Measurements from ENCODE around the gene PDE10A. TPM values are rescaled to one million over a fixed set of nuclear protein-coding genes. Genes with fewer than 3 reads are reported as not detected.

The PDE10A gene
- total RNA-seq, 2 donors from 2014 or later, result not detected

DNA sequence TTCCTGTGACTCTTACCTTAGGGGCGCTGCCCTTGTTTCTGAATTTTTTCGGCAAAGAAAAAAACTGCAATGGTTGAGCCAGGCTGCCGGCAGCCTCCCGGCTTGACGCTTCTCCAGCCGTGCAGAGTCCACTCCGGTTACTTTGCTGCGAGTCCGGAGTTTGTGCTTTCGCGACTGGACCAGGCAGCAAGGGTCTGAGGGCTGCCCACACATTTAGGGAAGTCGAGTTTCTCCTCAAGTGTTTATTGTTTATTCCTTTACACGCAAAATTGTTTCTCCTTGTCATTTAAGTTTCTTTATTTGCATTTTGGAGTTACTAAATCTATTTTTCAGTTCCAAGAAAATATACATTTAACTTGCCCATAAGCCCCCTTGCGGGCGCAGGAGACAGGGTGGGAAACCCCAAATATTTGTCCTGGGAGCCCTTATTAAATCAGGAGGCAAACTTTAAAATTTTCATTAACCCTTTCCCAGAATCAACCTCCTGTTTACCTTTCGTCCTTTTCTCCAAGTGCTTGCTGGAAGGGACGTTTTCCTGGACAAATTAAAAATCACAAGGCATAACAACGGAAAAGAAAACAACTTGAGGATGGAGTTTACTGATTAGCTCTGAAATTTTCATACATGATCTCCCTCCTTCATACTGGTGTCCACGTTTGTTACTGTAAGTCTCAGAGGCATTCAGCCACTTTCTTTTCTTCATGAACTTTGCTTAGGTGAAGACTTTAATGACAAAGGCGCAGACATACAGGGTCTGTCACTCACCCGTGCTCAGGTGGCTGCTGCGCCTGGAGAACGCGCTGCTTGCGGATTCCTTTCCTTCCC, 1.7 kb upstream of the PDE10A start:
- ATAC-seq (replicated peaks), result no peak
- Mint-ChIP-seq H3K27ac (no peak overlapping the region), H3K4me1 (no peaks in the 10 kb centered on the region)

DNA sequence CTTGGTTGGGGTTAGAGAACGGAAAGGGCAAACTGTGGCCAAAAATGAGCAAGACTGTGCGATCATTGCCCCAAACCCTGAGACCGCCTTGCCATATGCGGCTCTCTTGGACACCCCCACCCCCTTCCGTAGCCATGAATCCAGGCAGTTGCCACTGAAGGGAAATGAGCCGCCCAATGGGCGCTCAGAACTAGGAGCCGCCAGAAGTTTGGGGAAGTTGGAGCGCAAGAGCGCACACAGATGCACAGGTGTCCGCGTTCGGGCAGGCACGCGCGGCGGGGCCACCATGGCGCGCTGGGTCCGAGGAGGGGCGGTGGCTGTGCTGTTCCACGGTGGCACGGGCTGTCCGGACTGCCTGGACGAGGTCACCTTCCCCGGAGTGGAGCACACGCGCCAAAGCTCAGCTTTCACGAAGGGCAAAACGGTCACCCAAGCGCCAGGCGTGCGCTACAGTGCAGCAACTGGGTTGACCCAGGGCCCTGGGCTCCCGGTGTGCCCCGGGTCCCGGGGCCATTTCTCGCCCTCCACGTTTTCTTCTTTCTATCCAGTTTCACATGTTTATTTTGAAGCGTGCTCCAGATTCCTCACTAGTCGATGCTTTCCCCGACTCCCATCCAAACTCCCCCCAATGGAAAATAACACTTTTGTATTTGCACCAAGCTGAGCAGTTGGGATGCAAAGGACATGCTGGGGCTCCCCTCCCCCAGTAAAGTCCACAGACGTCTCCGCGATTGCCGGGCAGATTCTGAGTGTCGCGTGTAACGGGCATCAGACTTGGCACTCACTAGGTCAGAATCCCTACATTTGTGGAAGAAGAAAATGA, 906 bp upstream of the PDE10A start:
- Mint-ChIP-seq H3K27ac (no peak overlapping the region), H3K9me3 (no peaks in the 10 kb centered on the region), H3K4me1 (no peaks in the 10 kb centered on the region), H3K27me3 (peaks cover 38% of the 10 kb centered on the region), H3K36me3 (ENCODE audit: low read depth) (no peaks in the 10 kb centered on the region), H3K4me3 (peak overlapping the region; percentile 34)
- no peak for ATAC-seq (replicated peaks)

More for the DNA sequence above, 1.7 kb upstream of the PDE10A start:
- Mint-ChIP-seq H3K27me3 (peaks cover 33% of the 10 kb centered on the region), H3K4me3 (peak overlapping the region; percentile 34), H3K9me3 (no peaks in the 10 kb centered on the region), H3K36me3 (ENCODE audit: low read depth) (no peaks in the 10 kb centered on the region)

DNA sequence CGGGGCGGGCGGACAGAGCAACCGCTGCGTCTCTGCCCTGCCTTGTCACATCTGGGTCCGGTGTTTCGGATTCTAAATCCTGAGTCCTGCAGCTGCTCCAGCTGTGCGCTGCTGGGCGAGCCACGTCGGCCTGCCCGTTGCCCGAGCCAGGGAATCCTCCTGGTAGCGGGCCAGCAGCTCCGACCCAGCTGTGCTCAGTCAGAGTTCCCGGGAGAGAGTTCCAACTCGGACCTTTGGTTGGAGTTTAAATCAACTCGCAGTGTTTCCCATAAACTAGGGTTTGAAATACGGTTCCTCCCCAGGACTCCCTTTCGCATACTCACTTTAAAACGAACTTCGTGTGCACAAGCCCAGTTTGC, 315 bp upstream of the PDE10A start:
- Mint-ChIP-seq H3K27ac (no peak overlapping the region), H3K4me3 (peak overlapping the region; percentile 32), H3K9me3 (no peaks in the 10 kb centered on the region), H3K4me1 (no peaks in the 10 kb centered on the region), H3K36me3 (ENCODE audit: low read depth) (no peaks in the 10 kb centered on the region), H3K27me3 (peaks cover 40% of the 10 kb centered on the region)
- ATAC-seq (replicated peaks), result no peak

DNA sequence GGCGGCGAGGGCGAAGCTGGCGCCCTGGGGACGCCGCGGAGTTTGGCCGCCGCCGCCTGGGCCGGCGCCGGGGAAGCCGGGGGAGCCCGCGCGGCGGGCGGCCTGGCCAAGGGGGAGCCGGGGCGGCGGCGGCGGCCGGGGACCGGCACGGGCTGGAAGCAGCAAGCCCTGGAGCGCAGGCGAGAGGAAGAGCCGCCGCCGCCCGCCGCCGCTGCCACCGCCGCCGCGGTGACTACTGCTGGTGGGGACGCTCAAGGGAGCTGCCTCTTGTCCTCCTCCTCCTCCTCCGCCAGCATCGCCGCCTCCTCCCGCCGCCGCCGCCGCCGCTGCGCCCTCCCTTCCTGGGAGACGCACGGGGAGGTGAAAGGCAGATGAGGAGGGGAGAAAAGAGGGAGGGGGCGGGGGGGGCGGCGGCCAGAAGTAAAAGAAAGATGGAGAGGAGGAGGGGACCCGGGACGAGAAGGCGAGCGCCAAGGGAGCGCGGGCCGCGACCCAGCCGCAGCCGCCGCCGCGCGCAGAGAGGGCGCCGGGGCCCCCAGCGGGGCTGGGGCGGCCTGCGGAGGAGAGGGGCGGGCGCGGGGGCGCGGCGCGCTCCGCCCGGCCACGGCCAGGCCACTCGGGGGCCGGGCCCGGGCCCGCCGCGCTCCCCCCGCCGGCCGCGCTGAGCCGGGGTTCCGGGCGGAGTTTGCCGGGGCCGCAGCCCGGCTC, 846 bp downstream of the PDE10A start:
- H3K27me3 Mint-ChIP-seq, result peaks cover 46% of the 10 kb centered on the region
- H3K4me1 Mint-ChIP-seq, result no peaks in the 10 kb centered on the region
- H3K36me3 Mint-ChIP-seq (ENCODE audit: low read depth), result no peaks in the 10 kb centered on the region
- H3K27ac Mint-ChIP-seq, result no peak overlapping the region
- H3K4me3 Mint-ChIP-seq, result no peak overlapping the region
- H3K9me3 Mint-ChIP-seq, result no peaks in the 10 kb centered on the region
- no peak for ATAC-seq (replicated peaks)

DNA sequence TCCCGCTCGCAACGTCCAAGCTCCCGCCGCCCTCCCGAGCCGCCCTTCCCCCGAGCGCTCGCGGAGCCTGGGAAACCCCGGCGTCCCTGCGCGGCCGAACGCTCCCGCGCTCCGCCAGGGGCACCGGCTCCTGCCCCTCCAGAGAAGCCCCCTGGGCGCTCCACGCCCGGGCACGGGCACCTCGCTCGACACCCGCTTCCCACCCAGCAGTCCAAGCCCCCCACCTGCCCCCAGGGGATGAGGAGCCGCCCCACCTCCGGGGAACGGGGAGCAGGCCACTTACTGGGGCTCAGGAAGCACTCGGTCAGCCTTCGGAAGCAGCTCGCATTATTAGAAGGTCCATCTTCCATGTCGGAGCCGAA, 1.4 kb downstream of the PDE10A start:
- Mint-ChIP-seq H3K4me3 (no peak overlapping the region), H3K9me3 (no peaks in the 10 kb centered on the region), H3K4me1 (no peaks in the 10 kb centered on the region), H3K36me3 (ENCODE audit: low read depth) (no peaks in the 10 kb centered on the region), H3K27ac (no peak overlapping the region), H3K27me3 (peaks cover 44% of the 10 kb centered on the region)
- ATAC-seq (replicated peaks), result no peak

DNA sequence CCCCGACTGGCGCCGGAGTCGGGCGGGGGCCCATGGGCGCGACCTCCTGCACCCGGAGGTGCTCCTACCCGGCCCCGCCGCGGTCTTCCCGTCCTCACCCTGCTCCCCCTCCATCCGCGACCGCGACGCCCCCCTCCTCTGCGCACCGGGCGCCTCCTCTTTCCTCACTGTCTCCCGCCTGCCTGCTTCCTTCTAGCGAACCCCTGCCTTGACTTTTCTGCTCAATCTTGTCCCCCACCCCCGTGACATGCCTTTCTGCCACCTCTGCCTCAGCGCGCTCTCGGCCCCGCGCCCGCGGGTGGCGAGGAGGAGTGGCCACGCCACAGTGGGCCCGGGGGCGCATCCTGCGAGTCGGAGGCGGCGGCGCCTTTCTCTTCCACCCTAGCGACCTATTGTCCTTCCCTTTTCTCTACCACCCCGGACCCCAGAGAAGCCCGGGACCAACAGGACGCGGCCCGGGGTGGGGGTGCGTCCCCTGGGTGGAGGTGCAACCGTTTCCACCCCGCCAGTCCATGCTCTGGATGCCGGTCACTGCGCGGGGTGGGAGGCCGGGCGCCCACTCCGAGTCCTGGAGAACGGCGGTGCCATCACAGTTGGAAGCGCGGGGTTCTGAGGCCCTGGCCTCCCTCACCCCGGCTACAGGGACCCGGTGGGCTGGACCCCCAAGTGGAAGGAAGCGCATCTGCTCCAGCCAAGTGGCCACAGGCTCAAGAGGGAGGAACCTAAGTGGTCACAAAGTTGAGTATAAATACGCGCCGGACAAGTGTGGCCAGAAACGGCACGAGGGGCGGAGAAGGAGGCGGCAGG, 2.0 kb downstream of the PDE10A start:
- Mint-ChIP-seq H3K36me3 (ENCODE audit: low read depth) (no peaks in the 10 kb centered on the region), H3K4me1 (no peaks in the 10 kb centered on the region), H3K27me3 (peaks cover 41% of the 10 kb centered on the region), H3K9me3 (no peaks in the 10 kb centered on the region), H3K27ac (no peak overlapping the region), H3K4me3 (no peak overlapping the region)
- ATAC-seq (replicated peaks), result no peak

DNA sequence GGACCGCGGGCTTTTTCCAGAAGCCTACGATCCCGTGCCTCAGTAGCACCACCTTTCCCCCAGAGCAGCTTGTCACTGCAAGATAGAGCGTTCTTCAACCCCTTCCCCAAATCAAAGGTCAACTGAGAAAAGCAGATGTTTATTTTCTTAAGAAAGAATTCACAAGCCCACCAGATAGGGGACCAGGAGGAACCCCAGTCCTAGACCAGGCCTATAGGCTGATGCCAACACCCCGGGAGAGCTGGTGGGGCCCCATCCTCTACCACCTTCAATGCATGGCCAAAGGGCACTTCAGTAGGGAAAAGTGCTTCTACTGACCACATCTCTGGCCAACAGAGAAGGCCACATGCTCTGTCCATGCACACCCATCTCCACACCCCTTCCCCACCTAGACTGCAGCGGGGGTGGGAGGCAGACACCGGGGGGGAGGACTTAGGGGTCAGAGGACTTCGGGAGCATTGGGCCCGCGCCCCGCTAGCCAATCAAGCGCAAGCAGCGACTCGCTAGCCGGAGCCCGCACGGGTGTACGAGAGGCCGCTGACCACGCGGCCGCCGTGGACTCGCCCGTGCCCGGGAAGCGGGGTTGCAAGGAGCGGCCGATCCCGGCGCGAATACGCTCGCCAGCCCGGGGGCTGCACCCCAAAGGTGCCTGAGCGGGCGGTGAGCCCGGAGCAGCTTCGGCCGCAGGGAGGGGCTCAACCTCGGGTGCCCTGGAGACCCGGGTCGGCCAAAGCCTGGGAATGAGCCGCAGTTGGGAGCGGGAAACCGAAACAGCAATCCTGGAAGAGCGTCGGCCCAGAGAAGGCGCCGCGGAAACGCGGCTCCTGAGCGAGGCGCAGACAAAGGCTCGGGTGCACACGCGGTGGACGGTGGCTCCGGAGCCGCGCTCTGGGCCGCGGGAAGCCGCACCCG, 2.8 kb downstream of the PDE10A start:
- Mint-ChIP-seq H3K27me3 (peaks cover 38% of the 10 kb centered on the region), H3K27ac (no peak overlapping the region), H3K4me3 (peak overlapping the region; percentile 2), H3K9me3 (no peaks in the 10 kb centered on the region), H3K4me1 (no peaks in the 10 kb centered on the region), H3K36me3 (ENCODE audit: low read depth) (no peaks in the 10 kb centered on the region)
- ATAC-seq (replicated peaks), result no peak

DNA sequence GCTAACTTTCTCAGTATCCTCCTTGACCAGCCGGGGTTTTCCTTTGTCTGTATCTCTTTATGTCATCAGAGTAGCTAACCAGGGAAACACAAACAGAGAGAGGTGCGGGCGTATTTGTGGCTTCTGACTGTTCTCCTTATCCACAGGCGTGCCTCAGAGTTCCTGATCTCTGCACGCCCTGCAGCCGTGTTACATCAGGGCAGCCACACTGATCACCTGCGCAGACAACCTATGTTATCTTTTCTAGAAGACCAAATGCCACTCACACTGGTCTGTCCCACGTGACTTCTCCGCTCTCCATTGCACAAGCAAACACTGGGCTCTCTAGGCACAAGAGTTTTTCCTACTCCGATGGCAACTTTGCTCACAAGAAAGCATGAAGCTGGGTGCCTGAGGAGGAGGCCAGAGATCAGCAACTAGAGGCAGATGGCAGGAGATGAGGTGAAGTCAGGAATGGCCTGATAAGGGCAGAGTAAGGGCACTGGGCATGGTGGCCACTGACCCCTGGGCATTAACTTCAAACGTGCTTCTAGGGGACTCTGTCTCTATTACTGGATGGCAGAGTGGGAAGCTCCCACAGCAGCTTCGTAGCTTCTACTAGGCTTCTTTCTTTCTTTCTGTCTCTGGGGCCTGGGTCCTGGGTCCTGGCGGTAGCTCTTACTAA, 4.5 kb downstream of the PDE10A start:
- Mint-ChIP-seq H3K27ac (no peak overlapping the region), H3K4me1 (no peaks in the 10 kb centered on the region), H3K36me3 (ENCODE audit: low read depth) (no peaks in the 10 kb centered on the region), H3K9me3 (no peaks in the 10 kb centered on the region), H3K4me3 (no peak overlapping the region), H3K27me3 (peaks cover 22% of the 10 kb centered on the region)
- no peak for ATAC-seq (replicated peaks)

DNA sequence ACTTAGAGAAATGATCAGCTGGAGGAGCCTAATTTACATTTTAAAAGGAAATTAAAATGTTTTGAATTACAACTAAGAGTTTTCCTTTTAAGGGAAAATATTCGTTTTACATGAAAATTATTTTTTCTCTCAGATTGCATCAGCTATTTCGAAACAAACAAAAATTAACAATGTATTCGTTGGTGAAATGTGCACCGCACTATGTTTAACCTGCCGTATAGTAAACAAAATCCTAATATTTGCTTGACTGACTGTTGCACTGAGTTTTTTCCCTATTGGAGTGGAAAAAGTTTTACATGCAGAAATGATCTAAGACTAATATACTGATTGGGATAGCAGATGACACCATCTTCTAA, 5.7 kb downstream of the PDE10A start:
- Mint-ChIP-seq H3K27me3 (peaks cover 20% of the 10 kb centered on the region), H3K36me3 (ENCODE audit: low read depth) (no peaks in the 10 kb centered on the region)

DNA sequence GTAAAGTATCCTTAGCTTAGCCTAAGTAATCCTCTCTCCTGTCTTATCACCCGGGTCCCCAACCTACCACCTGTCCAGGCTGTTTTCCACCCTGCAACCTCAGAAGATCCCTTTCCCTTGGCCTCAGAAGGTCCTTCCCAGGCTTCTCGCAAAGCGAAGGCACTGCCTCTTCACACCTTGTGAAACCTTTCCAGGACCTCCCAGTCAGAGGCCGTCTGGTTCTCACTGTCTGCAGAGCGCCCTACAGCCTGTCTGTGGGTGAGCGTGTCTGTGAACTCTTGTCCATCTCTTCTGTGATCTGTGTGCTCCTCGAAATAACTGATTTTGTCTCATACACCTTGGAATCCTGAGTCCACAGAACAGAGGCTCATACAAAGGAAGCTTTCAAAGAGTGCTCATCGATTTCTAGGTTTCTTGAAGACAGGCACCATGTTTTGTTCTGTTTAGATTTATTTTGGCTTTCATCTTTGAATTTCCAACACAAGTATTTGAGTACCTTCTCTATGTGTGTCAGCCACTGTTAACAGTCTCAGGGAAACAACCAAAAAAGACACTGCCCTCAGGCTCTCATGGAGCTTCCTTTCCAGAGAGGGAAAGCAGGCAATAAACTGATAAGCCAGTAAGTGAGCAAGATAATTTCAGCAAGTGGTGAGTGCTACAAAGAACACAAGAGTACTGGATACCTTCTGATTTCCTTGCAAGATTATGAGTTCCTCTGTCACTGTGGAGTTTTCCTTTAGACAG, 6.3 kb downstream of the PDE10A start:
- Mint-ChIP-seq H3K4me3 (no peak overlapping the region), H3K27me3 (peaks cover 20% of the 10 kb centered on the region), H3K4me1 (no peaks in the 10 kb centered on the region)

More for the DNA sequence above, 5.7 kb downstream of the PDE10A start:
- no peaks in the 10 kb centered on the region for H3K4me1 Mint-ChIP-seq
- H3K27ac Mint-ChIP-seq, result no peak overlapping the region
- no peak overlapping the region for H3K4me3 Mint-ChIP-seq
- H3K9me3 Mint-ChIP-seq, result no peaks in the 10 kb centered on the region
- ATAC-seq (replicated peaks), result no peak

DNA sequence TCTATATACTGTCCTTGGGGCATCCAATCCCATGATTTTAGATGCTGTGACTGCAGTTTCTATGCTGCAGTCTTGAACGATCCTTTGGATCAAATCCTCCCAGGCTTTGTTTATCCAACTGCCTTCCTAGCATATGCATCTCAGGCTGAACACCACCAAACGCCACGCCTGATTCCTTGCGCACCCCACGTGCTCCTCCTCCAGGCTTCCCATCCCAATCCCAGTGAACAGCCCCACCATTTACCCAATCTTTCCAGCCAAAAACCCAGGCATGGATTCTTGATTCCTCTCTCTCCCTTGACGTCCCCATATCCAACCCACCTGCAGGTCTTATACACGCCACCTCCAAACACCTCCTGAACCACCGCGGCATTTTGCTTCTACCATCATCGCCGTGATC, 7.8 kb downstream of the PDE10A start:
- Mint-ChIP-seq H3K4me3 (no peak overlapping the region), H3K4me1 (no peaks in the 10 kb centered on the region), H3K27ac (no peak overlapping the region), H3K36me3 (ENCODE audit: low read depth) (no peaks in the 10 kb centered on the region), H3K9me3 (no peaks in the 10 kb centered on the region), H3K27me3 (peaks cover 20% of the 10 kb centered on the region)
- ATAC-seq (replicated peaks), result no peak

More for the DNA sequence above, 6.3 kb downstream of the PDE10A start:
- no peaks in the 10 kb centered on the region for H3K36me3 Mint-ChIP-seq (ENCODE audit: low read depth)
- ATAC-seq (replicated peaks), result no peak
- no peak overlapping the region for H3K27ac Mint-ChIP-seq
- no peaks in the 10 kb centered on the region for H3K9me3 Mint-ChIP-seq

DNA sequence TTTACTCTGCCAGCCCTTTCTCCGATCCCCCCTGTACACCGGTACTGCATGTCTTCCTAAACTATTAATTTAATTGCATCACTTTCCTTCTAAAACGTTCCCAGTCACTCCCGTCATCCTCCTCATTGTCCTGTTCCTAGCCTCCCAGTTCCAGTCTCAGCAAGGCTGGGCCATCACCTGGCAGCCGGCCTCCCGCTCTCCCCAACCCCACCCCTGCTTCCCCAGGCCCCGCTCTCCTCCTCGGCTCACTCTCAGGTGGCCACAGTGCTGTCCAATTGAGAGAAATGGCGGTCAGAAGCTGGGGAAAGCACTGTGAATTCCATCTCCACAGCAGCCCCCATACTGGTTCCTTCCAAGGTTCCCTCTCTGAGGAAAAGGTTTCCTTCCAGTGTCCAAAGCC, 8.9 kb downstream of the PDE10A start:
- no peak for ATAC-seq (replicated peaks)
- H3K27ac Mint-ChIP-seq, result no peak overlapping the region
- no peaks in the 10 kb centered on the region for H3K9me3 Mint-ChIP-seq
- H3K4me3 Mint-ChIP-seq, result no peak overlapping the region
- H3K36me3 Mint-ChIP-seq (ENCODE audit: low read depth), result no peaks in the 10 kb centered on the region
- no peaks in the 10 kb centered on the region for H3K4me1 Mint-ChIP-seq
- peaks cover 13% of the 10 kb centered on the region for H3K27me3 Mint-ChIP-seq
